HG02642 (cell line): ENCODE measurements around the gene NPAS1.
"Not testable (repeated sequence)": the region's sequence is repeated elsewhere in the genome, so short reads cannot be mapped to it uniquely, and the experiment has no call there.

ENCODE experiments used
- ATAC-seq: cut with Tn5 transposase; IDR thresholded peaks from one replicate; pipeline ENCODE4 v1.9.1; 2021; ENCODE audit warnings: mild to moderate bottlenecking; ENCODE audit not compliant: unreplicated experiment, poor library complexity

Gene NPAS1

DNA sequence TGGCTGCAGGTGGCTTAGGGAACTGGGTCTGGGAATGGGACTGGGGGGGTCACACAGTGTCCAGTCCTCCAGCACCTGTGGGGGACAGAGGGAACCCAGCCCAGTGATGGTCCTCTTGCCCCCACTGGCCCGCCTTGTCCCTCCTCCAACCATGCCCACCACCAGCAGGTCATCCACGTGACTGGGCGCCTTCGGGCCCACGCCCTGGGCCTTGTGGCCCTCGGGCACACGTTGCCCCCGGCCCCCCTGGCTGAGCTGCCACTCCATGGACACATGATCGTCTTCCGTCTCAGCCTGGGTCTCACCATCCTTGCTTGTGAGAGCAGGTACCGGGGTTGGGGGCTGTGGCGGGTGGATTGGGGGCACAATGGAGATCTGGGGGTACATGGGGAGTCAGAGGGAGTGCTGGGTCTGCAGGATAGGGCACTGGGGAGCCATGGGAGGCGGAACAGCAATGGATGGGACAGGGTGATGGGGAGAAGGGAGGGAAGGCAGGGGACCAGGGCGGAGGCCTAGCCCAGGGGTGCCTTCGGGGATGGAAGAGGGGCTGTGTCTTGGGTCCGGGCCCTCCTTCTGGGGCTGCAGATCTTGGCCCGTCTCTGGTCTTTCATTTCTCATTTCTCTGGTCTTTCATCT is 19.7 kb downstream of the NPAS1 start:
- no peak for ATAC-seq

DNA sequence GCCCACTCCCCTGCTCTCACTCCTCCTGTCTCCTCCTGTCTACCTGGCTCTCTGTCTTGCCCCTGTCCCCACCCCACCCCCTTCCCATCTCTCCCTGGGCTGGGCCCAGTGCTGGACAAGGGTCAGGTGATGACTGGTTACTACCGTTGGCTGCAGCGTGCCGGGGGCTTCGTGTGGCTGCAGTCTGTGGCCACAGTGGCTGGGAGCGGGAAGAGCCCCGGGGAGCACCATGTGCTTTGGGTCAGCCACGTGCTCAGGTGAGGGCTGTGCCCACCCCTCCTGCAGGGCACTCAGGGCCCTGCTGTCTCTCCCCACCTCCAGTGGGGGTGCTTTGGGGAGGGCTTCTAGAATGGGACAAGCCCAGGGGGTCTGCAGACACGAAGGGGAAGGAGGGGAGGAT is 21.2 kb downstream of the NPAS1 start:
- no peak for ATAC-seq

DNA sequence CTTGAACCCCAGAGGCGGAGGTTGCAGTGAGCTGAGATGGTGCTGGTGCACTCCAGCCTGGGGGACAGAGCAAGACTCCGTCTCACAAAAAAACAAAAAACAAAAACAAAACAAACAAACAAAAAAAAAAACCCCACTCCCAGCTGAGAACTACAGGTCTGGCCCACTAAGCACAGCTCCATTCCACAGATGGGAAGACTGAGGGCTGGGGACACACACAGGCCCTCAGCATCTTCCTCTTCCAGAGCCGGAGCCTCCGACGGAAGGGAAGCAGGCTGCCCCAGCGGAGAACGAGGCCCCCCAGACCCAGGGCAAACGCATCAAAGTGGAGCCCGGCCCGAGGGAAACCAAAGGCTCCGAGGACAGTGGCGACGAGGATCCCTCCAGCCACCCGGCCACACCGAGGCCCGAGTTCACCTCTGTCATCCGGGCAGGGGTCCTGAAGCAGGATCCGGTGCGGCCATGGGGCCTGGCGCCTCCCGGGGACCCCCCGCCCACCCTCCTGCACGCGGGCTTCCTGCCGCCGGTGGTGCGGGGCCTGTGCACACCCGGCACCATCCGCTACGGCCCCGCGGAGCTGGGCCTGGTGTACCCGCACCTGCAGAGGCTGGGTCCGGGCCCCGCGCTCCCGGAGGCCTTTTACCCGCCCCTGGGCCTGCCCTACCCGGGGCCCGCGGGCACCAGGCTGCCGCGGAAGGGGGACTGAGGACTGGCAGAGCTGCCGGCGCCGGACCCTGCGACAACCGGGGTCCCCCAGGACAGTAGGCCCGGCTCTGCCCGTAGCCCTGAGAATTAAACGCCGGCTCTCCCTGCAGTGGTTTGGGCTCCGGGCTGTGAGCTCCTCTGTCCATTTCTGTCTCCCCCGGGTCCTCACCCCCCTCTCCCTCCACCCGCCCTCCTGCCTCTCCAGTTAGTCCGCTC is 25.6 kb downstream of the NPAS1 start:
- no peak for ATAC-seq

DNA sequence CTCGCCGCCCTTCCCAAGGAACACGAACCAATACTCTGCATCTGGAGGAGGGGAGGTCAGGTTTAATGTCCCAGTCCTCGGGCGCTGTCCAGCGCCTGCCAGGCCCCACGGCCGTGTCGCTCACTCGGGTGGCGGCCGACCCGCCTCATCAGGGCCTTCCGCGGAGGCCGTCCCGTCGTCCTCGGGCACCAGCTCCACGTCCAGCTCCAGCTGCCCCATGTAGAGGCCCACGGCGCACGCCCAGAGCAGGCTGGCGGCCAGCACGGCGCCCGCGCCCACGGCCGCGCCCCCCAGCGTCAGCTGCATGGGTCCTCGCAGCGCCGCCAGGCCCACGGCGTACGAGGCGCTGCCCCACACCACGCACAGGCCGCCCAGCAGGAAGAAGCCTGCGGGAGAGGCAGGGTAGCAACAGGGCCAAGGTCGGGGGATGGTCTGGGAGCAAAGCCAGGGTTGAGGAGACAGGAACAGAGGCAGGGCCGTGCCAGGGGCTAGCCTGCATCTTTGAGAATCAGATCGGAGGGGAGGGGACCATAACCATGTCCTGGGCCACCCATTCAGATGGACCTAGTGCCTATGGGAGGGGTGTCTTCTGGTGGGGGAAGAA is 26.3 kb downstream of the NPAS1 start:
- no peak for ATAC-seq

DNA sequence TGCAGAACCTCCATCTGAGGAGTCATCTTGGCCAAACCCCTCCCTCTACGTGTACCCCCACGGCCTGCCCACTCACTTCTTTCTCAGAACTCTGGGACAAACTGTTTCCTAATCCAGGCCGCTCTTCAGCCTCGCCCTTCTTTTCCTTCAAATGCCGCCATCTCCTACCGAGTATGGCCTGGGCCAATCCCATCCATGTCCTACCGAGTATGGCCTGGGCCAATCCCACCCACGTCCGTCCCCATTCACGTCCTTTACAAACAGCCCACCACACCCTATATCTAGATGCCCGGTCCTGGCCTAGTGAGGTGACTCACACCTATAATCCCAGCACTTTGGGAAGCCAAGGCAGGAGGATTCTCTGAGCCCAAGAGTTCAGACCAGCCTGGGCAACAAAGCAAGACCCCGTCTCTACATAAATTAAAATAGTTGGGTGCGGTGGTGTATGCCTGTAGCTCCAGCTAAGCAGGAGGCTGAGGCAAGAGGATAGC is 27.7 kb downstream of the NPAS1 start:
- no peak for ATAC-seq

DNA sequence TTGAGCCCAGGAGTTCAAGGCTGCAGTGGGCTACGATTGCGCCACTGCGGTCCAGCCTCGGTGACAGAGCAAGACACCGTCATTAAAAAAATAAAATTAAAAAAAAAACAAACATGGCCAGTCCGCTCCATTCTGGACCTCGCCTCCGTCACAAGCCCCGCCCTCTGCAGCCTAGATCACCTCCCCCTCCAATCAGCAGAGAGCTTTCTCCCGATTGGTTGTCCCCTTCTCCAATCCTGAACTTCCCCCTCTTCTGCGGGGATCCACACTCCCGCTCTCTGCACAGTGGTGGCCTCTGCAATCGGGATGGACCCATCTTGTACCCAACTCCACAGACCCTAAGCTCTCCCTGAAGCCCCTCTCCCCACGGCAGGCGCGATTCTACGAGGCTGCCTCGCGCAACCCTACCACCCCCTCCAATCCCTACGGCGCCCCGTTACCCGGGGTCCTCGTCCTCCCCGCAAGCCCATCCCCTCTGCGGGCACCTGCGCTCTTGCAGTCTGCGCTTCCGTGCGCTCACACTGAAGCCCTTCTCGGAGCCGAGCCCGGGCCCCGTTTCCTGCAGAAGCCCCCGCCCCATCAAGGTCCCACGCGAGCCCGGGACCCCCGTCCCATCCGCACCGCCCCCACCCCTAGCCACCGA is 28.2 kb downstream of the NPAS1 start:
- peak; percentile 34 for ATAC-seq

DNA sequence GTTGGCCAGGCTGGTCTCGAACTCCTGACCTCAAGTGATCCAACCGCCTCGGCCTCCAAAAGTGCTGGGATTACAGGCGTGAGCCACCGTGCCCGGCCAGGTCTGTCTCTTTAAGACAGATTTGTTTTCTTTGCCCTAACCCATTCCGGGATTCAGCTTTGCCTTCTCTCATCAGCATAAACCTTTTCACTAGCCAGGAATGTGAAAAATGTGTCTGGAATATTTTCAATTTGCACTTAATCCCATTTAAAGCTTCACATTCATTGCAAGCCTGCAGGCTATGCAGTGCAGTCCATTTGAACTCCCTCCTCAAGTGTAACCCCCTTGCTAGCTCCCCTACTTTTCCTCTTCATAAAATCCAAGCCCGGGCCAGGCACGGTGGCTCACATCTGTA is 29.7 kb downstream of the NPAS1 start:
- no peak for ATAC-seq

DNA sequence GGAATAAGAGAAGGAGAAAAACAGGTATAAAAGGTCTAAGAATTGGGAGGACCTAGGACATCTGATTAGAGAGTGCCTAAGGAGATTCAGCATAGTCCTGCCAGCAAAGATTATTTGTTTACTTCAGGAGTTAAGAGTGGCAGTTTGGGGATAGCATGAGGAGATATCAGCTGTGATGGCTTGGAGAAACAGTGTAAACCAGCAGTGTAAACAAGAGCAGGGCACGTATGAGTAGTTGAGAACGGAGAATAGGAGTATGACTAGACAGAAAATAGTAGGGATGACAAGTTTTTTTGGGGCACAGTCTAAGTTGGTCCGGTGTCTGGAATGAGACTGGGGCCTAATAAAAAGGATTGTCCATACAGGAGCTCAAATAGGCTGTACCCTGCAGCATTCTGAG is 30.9 kb downstream of the NPAS1 start:
- ATAC-seq: not testable (repeated sequence)

DNA sequence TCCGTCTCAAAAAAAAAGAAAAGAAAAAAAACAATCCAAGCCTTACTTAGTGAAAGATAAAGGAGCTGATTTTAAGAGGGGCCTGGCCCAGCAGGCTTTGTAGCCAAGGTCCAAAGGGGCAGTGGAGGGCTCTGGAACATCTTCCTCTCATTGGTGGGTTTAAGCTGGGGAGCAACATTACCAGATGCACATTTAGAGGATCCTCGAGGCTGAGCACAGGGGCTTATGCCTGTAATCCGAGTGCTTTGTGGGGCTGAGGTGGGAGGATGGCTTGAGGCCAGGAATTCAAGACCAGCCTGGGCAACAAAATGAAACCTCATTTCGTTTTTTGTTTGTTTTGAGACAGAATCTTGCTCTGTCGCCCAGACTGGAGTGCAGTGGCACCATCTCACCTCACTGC is 36.8 kb downstream of the NPAS1 start:
- ATAC-seq: no peak

DNA sequence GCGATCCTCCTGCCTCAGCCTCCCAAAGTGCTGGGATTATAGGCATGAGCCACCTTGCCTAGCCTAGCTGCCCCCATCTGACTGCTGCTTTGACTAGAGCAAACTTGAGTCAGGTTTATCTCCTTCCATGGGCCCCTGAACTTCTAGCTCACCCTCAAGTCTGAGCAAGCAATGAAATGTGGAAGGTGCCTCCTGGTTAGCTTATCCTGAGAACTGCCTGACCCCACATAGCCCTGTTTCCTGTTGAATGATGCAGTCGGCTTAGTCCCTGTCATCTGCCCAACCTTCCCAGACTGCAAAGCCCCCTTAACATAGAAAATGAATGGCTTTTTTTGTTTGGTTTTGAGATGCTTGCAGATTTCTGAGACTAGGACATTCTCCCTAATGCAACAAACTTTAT is 37.7 kb downstream of the NPAS1 start:
- no peak for ATAC-seq

DNA sequence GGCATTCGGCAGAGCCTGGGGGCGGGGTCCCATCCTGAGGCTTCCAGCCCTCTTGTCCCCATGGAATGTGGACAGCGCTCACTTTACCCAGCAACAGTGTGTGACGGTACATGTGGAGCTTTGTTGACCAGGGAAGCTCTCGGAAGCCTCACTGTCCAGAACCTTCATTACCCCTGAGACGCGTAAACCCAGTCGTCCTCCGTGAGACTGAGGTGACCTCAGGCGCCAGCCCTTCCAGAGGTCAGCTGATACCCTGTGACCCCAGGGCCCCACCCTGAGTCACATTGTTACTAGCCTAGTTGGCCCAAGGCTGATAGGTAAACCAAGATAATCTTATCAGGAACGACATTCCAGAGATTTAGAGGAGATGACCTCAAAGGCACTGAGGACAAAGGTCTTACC is 39.0 kb downstream of the NPAS1 start:
- no peak for ATAC-seq

DNA sequence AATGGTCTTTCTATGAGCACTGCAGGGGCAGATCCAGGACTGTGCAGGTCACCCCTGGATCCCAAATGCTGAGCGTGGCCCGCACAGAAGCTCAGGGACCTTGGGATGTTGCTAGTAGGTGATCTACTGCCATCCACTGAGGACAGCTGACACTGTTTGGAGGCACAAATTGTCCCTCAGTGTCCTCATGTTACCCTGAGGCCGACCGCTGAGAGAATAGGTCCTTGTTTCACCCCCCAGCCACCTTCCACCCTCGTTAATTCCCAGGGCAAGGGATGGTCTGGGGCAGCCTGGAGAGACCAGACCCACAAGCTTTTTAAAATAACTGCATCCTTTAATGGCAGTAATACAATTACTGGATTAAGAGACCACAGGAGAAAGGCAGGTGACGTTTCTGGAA is 44.2 kb downstream of the NPAS1 start:
- ATAC-seq: no peak

DNA sequence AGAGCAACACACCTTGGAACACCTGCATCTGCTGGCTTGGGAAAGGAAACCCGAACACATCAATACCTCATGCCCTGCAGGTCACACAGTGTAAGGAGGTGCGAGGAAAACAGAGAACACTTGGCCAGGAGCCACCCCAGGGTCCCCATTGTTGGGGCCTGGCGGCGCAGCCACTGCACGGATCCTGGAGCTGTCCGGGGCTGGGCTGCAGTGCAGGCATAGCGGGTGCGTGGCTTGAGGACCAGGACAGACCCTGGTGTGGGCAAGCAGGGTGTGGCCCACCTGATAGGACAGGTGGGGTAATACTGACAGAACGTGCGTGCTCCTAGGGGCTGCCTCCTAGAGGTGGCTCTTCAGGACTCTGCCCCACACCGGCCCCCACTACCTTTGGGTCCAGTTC is 45.6 kb downstream of the NPAS1 start:
- no peak for ATAC-seq

DNA sequence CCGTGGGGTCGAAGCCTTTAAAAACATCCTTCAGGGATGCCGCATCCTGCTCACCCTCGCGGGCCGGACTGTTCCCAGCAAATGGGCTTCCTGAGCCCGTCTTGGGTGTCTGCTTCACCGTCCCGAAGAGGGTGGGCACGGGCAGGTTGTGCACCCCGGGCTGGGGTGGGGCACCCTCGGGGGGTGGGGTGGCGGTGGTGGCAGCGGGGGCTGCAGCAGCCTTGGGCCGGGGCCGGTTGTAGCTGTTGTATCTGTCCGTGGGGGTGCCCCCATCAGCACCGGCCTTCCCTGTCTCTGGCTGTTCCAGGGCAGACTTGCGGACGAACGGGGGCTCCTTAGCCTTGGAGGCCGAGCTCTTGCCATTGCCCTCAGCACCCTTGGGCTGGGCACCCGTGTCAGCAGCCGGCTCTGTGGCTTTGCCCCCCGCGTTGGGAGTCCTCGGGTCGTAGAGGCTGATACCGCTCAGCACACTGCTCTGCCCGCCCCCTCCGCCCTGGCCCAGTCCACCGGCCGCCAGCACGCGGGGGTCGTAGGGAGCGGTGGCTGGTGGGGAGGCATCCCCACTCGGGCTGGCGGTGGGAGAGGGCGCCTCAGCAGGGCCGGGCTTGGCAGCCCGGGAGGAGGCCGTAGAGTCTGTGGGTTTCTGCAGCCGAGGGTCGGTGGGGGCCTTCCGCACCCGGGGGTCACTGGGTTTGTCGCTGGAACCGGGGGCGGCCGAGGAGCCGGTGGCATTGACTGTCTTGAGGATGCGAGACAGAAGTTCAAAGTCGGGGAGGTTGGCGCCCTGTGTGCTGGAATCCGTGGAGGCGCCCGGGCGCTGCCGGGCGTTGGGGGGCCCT is 47.0 kb downstream of the NPAS1 start:
- no peak for ATAC-seq

DNA sequence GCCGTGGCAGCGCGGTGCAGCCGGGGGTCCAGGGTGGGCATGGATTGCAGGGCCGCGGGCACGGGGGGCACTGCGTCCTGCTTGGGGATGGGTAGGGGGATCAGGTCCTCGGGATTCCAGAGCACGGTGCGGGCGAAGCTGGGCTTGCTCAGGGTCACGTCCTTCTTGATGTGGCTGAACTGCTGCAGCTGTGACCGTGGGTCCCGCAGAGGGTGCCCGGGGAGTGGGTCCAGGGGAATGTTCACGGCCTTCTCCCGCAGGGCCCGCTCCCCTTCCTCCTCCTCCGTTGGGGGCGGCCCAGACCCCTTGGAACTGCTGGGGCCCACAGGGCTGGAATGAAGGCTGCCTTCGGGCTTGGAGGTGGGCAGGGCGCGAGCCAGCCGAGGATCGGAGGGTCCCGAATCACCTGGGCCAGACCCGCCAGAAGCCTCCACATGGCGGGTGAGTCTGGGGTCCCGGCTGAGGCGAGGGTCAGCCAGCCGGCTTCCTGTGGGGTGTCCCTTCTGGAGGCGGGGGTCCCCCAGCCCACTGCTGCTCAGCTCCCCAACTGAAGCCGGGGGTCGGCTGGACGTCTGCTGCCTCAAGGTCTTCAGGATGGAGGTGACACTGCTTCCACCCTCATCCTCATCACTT is 47.7 kb downstream of the NPAS1 start:
- no peak for ATAC-seq

DNA sequence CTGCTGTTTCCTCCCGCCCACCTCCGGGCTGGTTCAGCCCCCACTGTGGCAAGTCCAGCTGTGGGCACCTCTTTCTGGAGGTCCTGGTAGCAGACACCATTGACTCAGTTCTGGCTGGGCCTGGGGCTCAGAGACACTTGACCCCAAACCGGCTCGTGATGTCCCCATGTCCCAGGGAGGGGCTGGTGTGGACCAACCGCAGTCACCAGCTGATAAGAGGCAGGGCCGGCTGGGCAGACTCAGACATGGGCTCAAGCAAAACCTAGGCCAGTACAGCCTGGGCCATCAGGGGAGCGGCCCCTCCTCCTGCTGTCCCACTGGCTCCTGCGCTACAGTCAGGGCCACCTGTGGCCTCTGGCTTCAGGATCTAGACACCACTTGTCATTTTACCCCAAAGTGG is 48.6 kb downstream of the NPAS1 start:
- ATAC-seq: no peak

DNA sequence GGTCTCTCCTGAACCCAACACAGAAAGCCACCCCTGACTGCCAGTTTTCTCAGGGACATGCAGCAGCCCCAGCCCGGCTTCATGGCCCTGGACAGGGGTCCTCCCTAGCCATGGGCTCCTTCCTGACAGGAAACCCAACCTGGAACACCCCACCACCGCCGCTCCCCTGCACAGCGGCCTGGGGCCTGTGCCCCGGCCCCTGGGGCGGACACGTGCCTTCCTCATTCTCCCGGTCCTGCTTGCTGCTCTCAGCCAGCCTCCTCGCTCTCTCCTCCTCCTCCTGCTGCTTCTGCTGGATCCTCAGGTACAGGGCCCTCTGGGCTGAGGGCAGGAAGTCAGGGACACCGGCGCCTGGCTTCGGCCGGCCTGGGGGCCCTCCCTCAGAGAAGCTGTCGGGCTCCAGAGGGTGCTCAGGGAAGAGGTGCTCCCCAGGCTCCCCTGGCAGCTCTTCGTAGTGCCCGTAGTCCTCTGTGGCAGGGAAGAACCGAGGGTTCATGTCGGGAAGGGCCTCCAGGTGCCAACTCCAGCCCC is 49.3 kb downstream of the NPAS1 start:
- no peak for ATAC-seq

DNA sequence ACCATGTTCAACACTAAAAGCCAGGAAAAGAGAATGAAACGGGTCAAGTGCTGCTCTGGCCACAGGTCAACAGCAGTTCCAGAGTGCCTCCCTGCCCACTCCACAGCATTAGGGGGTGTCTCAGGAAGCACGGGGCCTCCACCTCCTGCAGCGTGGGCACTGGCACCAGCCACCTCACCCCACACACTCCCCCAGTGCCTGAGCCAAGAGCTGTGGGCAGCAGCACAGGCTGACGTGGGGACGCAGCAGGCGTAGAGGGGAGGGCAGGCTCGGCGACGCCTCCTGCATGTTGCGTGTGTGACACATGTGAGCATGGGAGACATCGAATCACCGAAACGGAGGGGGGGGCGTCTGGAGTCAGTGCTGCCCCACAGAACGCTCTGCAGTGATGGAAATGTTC is 50.2 kb downstream of the NPAS1 start:
- ATAC-seq: no peak

DNA sequence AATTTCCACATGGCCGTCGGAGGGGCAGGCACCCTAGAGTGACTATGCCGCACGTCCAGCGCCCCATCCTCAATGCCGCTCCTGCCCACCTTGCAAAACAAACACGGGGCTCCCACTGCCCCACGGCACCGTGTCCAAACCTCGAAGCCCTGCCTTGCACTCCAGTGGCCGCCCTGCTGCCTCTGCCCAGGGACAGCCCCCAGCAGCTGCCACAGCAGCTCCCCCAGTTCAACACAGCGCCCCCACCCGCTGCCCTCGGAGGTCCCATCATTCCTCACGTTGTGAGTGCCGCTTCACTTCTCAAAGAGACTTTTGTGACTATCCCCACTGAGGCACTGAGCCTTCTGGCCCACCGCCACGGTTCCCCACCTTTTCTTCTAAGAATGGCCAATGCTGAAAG is 51.1 kb downstream of the NPAS1 start:
- ATAC-seq: no peak
